GM18498 (cell line): ENCODE data around the gene CCDC83.
"Not testable (repeated sequence)": the region's sequence is repeated elsewhere in the genome, so short reads cannot be mapped to it uniquely, and the experiment has no call there.

Experiments
- ATAC-seq: cut with Tn5 transposase; IDR thresholded peaks from one replicate; pipeline ENCODE4 v1.9.1; 2021; ENCODE audit warnings: mild to moderate bottlenecking, moderate library complexity; ENCODE audit not compliant: unreplicated experiment

Gene CCDC83

DNA sequence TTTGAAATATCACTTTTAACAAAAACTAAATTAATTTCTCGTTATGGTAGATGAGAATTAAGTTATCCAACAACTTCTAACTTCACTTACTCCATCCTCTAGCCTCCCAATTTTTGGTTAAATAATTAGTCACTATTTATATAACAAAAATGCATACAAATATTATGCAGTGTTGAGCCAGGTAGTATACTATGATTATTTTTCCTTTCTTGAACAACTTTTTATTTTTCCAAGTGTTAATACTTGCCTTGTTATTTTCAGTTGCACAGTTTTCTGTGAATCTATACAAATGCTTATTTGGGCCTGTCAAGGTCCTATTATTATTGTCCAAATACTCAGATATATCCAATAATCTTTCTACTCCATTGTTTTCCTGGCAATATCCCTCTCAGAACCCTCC lies 19.9 kb upstream of the CCDC83 start:
- no peak for ATAC-seq

DNA sequence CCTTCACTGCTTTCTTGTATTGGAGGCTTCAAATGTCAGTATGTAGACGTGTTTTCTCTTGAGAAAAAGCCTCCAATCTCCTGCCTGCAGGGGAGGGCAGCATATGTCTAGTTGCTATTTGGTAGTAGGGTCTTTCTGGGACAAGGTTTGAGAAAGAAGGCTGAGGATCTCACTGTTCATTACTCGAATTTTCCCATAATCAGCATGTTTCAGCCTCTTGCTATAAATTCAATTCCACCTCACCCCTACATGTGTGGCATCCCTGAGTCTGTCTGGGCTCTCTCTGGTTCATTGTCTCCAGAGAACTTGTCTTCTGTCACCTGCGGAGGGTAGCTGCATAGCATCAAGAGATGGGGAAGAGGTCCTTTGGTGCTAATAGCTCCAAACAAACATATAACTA lies 19.5 kb upstream of the CCDC83 start:
- ATAC-seq, result no peak

DNA sequence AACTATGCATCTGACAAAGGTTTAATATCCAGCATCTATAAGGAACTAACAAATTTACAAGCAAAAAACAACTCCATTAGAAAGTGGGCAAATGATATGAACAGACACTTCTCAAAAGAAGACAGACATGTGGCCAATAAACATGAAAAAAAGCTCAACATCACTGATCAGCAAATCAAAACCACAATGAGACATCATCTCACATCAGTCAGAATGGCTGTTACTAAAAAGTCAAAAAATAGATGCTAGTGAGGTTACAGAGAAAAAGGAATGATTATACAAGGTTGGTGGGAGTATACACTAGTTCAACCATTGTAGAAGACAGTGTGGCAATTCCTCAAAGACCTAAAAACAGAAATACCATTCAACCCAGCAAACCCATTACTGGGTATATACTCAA lies 14.3 kb upstream of the CCDC83 start:
- not testable (repeated sequence) for ATAC-seq

DNA sequence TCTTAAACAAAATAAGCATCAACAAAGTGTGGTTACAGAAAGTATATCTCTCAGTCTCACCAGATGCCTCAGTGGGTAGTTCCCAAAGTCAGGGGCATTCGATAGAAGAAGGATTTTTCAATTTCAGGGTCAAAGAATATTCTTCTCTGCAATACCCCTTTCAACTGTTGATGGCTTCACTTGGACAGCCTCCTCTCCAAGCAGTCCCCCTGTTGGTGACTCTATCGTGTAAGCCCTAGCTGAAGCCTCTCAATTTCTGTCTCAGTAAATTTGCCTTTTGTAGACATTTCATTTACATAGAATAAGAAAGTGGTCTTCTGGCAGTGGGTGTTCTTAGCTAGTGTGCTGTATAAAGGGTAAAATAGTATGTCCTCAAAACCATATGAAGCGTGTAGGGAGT lies 11.3 kb upstream of the CCDC83 start:
- no peak for ATAC-seq

DNA sequence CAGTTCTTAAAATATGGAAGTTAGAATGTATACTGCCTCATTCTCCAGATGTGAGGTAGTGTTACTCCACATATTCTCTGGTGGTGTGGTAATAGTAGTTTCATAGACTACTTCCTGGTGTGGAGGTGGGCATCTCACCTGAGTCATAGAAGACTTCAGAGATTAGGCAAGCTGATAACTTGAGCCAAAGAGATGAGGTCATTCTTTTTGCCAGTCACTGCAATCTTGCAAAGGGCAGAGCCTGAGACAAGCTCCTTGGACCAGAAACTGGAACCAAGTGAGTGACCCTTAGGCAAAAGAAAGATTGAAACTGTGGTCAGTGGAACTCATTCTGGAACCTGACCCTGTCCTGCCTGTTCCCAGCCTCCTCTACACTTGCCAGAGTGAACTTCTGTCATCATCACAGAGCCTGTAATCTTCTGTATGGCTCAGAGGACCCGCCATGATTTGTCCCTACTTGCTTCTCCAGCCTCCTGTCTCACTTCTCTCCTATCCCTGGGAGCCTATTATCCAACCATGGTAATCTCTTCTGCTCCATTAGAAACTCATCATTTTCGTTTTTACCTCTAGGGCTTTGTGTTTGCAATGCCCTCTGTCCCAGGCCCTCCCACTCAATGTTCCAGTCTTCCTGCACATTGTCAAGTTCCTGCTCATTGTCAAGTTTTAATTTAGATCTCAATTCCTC lies 10.6 kb upstream of the CCDC83 start:
- ATAC-seq, result no peak

DNA sequence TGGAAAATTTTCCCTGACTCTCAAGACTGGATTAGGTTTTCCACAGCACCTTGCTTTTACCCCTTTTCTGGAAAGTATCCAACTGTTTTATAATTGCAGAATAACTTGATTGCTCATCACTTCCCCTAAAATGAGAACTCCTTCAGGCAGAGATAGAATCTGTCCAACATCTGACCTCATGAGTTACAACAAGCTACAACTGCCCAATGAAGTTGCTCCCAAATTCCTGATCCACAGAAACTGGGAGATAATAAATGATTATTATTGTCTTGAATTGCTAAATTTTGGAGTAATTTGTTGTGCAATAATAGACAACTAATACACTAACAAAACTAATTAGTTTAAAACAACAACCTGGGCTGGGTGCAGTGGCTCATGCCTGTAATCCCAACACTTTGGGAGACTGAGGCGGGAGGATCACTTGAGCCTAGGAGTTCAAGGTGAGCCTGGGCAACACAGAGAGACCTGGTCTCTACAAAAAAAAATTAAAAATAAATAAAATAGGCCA lies 10.0 kb upstream of the CCDC83 start:
- no peak for ATAC-seq

DNA sequence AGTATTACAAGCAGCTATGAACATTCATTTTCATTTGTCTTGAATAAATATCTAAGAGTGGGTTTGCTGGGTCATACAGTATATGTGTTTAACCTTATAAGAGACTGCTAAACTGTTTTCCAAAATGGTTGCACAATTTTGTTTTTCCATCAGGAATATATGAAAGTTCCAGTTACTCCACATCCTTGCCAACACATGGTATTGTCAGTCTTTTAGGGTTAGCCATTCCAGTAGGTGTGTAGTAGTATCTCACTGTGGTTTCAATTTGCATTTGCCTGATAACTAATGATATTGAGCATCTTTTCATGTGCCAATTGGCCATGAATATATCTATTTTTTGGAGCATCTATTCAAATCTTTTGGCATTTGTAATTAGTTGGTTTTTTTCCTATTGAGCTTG lies 7.7 kb upstream of the CCDC83 start:
- no peak for ATAC-seq

DNA sequence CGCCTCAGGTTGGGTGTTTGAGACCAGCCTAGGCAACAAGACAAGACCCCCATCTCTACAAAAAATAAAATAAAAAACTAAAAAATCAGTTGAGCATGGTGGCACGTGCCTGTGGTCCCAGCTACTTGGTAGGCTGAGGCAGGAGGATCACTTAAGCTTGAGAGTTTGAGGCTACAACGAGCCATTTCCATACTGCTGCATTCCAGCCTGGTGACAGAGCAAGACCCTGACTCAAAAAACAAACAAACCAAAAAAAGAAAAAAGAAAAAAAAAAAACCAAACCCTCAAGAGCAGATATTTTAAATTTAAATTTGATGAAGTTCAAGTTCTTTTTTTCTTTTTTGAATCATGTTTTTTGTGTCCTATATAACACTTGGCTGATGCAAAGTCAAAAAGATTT lies 7.2 kb upstream of the CCDC83 start:
- no peak for ATAC-seq

DNA sequence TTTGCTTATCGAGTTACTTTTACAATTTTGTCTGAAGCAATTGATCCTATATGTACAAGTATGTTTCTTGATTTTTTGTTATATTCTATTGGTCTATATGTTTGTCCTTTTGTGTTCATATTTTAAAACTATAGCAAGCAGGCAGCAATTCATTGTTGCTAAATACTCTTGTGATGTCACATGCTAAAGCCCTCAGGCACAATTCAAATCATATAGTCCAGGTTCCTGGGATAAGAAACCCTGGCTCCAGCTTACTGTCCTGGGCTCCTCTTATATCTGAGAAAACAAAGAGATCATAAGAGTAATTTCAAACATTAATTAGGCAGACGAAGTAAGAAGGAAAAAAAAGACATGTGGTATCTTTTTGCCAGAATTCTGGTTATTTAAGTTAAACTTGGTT lies 6.6 kb upstream of the CCDC83 start:
- ATAC-seq, result no peak

DNA sequence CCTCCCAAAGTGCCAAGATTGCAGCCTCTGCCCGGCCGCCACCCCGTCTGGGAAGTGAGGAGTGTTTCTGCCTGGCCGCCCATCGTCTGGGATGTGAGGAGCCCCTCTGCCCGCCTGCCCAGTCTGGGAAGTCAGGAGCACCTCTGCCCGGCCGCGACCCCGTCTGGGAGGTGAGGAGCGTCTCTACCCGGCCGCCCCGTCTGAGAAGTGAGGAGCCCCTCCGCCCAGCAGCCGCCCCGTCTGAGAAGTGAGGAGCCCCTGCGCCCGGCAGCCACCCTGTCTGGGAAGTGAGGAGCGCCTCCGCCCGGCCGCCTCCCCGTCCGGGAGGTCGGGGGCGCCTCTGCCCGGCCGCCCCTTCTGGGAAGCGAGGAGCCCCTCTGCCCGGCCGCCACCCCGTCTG lies 2.4 kb upstream of the CCDC83 start:
- ATAC-seq, result not testable (repeated sequence)

DNA sequence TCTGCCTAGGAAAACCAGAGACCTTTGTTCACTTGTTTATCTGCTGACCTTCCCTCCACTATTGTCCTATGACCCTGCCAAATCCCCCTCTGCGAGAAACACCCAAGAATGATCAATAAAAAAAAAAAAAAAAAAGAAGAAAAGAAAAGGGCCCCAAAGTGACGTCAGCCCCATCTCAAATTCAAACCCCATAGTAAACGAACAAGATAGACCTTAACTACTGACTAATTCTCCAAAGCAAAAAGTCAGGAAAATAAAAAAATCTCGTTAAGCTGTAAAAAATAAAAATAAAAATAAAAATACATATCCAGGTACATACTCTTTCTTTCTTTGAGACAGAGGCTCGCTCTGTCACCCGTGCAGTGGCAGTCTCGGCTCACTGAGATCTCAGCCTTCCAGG lies 1.6 kb upstream of the CCDC83 start:
- ATAC-seq, result not testable (repeated sequence)

DNA sequence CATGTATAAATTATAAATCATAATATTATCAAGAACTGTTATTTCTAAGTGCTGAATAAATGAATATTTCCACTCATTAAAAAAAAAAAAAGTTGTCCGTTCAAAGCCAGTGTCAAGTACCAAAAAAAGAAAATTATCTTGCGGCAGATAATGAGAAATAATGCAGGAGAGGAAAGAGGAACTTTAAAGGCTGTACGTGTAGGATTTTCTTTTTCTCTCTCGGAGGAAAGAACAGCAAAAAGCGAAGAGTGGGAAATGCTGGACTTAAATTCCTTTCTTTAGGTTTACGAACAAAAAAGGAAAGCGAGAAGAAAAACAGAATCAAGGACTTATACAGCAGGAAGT lies 999 bp upstream of the CCDC83 start:
- no peak for ATAC-seq

DNA sequence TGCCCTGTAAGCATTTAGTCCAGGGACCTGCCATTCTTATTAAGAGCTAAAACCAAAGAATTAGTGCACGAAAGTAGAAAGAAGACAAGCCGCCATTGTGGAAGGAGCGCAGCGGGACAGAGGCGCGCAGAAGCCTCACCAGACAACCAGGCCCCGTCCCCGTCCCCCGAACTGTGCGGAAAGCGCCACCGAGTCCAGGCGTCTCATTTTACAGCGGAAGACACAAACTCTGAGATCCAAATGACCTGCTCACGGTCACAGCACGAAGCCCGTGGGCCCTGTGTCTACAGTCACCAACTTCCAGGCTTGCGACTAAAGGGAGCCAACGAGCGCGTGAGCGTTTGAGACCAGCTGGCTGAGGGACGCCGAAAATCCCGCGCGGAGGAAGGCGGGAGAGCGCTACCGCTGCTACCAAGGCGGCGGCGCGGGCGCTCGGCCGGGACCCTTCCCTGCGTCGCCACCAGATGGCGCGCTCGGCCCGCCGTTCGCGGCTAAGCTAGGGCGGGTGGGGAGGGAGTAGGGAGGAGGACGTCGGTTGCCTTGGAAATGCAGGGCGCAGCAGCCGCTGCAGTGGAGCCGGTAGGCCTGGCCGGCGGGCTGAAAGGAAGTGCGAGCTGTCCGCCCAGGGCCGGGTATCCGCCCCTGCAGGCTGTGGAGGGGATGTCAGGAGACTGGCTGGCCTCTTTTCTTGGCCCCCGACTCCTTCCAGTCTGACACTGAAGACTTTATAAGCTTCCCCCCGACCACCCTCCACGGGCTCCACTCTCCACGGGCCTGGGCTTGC lies 434 bp upstream of the CCDC83 start:
- ATAC-seq, result peak; percentile 100

DNA sequence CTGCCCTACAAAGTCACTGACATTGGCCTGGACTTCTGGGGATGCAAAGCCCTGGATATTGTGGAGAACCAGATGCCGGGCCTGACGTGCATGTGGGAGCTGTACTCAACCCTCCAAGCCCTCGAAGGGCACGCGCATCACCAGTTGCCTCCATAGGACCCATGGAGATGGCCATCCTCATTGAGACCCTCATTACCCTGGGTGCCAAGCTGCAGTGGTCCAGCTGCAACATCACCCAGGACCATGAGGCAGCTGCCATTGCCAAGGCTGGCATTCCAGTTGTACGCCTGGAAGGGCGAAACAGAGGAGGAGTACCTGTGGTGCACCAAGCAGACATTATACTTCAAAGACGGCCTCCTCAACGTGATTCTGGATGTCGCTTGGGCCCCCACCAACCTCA lies 1.9 kb downstream of the CCDC83 start:
- no peak for ATAC-seq

DNA sequence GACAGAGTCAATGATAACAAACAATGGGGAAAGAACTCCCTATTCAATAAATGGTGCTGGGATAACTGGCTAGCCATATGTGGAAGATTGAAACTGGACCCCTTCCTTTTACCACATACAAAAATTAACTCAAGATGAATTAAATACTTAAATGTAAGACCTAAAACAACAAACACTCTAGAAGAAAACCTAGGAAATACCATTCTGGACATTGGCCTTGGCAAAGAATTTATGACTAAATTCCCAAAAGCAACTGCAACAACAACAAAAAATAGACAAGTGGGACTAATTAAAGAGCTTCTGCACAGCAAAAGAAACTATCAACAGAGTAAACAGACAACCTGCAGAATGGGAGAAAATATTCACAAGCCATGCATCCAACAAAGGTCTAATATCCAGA lies 4.4 kb downstream of the CCDC83 start:
- not testable (repeated sequence) for ATAC-seq

DNA sequence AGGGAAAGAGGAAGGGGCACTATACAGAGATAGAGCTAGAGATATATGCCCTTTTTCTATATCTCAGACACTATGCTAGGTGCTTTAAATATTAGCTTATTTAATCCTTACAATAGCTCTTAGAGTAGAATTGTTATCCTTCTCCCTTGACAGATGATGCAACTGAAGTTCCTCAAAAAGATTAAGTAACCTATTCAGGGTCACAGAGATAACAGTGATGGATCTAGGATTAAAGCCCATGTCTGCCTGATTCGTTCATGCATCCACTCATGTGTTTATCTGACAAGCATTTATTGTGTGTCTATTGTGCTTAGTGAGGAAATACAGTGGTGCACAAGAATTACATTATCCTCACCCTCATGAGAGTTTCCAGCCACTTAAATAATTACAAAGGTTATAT lies 8.7 kb downstream of the CCDC83 start:
- ATAC-seq, result no peak

DNA sequence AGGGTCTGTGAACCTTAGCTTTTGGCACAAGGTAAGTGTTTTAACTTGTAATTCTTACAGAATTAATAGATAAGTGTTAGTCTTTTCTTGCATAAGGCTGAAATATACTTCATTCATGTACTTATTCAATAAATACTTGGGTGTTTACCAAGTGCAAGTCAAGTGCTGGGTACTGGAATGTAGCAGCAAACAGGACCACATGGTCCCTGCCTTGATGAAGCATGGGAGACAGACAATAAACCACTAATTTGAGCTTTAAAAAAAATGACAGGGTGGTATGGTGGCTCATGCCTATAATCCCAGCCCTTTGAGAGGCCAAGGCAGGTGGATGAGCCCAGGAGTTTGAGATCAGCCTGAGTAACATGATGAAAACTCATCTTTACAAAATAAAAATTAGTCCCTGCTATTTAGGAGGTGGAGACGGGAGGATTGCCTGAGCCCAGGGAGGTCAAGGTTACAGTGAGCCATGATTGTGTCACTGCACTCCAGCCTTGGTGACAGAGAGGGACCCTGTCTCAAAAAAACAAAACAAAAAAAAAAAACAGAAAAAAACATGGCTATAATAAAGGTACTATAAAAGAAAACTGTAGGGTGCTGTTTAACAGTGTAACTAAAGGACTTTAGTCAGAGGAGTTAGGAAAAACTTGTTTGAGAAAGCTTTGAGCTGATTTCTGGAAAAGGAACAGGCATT lies 11.1 kb downstream of the CCDC83 start:
- ATAC-seq, result no peak

DNA sequence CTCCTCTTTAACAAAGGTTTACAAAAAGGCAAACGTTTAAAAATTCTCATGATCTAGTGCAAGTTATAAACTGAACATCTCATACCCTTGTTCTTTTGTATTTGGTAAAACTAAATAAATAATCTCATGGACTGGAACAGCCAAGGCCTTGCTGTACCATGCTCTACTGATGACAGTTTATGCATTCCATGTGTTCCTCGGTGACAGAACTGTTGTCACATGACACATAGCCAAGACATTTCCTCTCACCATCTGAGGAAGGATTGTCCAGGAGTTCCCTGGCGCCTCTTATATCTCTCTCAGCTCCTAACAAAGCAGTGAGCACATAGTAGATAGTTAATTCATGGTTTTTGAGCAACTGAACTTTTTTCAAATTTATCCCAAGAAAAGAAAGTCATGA lies 12.6 kb downstream of the CCDC83 start:
- no peak for ATAC-seq

DNA sequence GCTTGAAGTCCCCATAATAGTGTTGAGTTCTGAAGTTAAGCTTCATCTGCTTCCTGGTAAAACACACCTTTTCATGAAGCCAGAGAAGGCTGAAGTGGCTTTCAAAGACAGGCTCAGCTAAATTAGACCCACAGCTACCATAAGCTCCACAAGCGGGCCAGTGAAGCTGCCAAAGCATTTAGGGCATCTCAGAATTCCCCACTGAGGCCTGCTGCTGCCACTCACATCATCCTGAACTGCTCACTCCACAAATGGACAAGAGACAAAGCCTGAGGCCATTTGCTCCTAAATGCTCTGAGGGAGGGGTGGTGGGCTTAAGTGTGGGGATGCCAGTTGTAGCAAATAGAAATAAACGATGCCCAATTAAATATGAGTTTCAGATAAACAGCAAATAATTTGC lies 14.6 kb downstream of the CCDC83 start:
- ATAC-seq, result no peak

DNA sequence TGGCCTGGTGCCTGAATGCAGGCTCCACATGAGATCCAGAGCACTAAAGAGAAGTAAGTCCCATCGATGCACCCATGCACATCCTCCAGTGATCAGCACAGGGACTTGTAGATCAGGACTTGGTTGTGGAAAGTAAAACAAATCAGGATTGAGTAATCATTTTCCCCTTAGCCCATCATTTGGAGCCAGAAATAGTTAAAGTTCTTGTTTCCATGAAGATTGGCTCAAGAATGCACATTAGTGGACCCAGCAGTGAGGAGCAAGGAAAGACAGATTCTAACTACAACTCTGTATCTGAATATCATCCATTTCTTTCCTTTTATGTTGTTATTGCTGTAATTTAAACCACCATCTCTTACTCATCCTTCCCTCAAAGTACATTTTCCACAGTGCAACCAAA lies 19.1 kb downstream of the CCDC83 start:
- ATAC-seq, result no peak

DNA sequence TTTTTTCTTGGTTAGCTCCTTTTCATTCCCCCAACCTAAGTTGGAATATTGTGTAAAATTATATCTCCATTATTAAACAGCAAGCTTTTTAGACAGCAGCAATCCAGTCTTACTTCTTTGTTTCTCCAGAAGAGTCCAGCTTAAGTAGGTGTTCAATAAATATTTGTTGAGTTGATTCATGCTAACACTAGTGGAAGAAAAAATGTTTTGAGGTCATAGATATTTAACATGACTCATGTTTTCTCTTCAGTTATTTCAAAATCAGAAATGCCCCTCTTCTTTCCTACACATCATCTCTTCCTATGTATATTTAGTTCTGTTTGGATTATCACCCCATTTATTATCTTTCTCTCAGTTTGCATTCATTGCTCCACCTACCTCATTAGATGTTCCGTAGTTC lies 20.3 kb downstream of the CCDC83 start:
- no peak for ATAC-seq

DNA sequence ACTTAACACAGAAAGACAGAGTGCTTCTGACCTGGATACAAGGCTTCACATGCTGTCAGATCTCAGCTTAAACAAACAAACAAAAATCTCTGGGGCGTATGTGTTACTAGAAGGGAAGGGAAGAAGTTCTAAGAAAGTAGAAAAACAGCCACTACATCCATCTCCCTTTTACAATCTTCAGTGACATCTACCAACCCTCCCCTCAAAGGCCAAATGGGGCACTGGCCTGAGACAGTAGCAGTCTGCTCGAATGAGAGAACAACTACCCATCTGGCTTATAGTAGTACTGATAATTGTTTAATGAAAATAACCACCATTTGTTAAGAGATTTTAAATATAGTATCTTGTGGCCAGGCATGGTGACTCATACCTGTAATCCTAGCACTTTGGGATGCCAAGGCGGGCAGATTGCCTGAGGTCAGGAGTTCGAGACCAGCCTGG lies 29.4 kb downstream of the CCDC83 start:
- ATAC-seq, result no peak
